Measurements from ENCODE around the gene GTF2F2.

Gene GTF2F2

GRCh38 chr13:45119991-45120864, at the start of gene GTF2F2:
Gene GTF2F2, plus strand, starts transcription at chr13:45120510. Its CDS starts 146 bp downstream, at chr13:45120656.
- peak; percentile 61 to 90 for DNase-seq

- no peak for DNase-seq
Measured at GRCh38 chr13:45073809-45074208, 46.5 kb upstream of the GTF2F2 start.

GRCh38 chr13:45074721-45075120, 45.6 kb upstream of the GTF2F2 start:
- DNase-seq = no peak

GRCh38 chr13:45078003-45078402, 42.3 kb upstream of the GTF2F2 start:
- no peak for DNase-seq

GRCh38 chr13:45082964-45083363, 37.3 kb upstream of the GTF2F2 start:
- DNase-seq = no peak

GRCh38 chr13:45084515-45084914, 35.8 kb upstream of the GTF2F2 start:
- no peak for DNase-seq

- DNase-seq = no peak
Measured at GRCh38 chr13:45086484-45086883, 33.8 kb upstream of the GTF2F2 start.

- no peak for DNase-seq
Measured at GRCh38 chr13:45092663-45093062, 27.6 kb upstream of the GTF2F2 start.

GRCh38 chr13:45100573-45101262, 19.6 kb upstream of the GTF2F2 start:
- no peak for DNase-seq

- no peak for DNase-seq
Measured at GRCh38 chr13:45101327-45102018, 18.8 kb upstream of the GTF2F2 start.

GRCh38 chr13:45102136-45102507, 18.2 kb upstream of the GTF2F2 start:
- DNase-seq = no peak

- no peak for DNase-seq
Measured at GRCh38 chr13:45103449-45103848, 16.9 kb upstream of the GTF2F2 start.

GRCh38 chr13:45104261-45104660, 16.0 kb upstream of the GTF2F2 start:
- DNase-seq = no peak

GRCh38 chr13:45105895-45106294, 14.4 kb upstream of the GTF2F2 start:
- DNase-seq = no peak

GRCh38 chr13:45107539-45107938, 12.8 kb upstream of the GTF2F2 start:
- no peak for DNase-seq

- DNase-seq = no peak
Measured at GRCh38 chr13:45108716-45109101, 11.6 kb upstream of the GTF2F2 start.

- no peak for DNase-seq
Measured at GRCh38 chr13:45109102-45109720, 11.1 kb upstream of the GTF2F2 start.

- DNase-seq = no peak
Measured at GRCh38 chr13:45113233-45114224, 6.8 kb upstream of the GTF2F2 start.

- DNase-seq = no peak
Measured at GRCh38 chr13:45119469-45119990, 780 bp upstream of the GTF2F2 start.

- peak in 1 of 2 experiments; percentile 13 for DNase-seq
Measured at GRCh38 chr13:45120967-45121831, 889 bp downstream of the GTF2F2 start.

GRCh38 chr13:45122941-45123340, 2.6 kb downstream of the GTF2F2 start:
- DNase-seq = no peak
